ENCODE data around the gene IQSEC3.

IQSEC3 gene

GRCh38 chr12:195156-195555, 128.6 kb downstream of the IQSEC3 start:
- no peak for TF ChIP-seq CTCF (IDR thresholded peaks at IDR 0.05; ENCODE audit: borderline replicate concordance, extremely low read depth, low read length, poor library complexity, severe bottlenecking)
- TF ChIP-seq EZH2 (IDR thresholded peaks at IDR 0.05; ENCODE audit: borderline replicate concordance, low read depth, low read length, severe bottlenecking): no peak
- Histone ChIP-seq H3K9ac (ENCODE audit: low read depth, low read length) (no peak overlapping the region), H3K4me3 (ENCODE audit: low read depth in 1 of 2, low read length in 2 of 2) (no peak overlapping the region), H3K4me2 (ENCODE audit: insufficient read depth, low read length) (no peak overlapping the region), H3K9me3 (ENCODE audit: insufficient read depth, low read length, severe bottlenecking) (no peaks in the 10 kb centered on the region), H2AFZ (ENCODE audit: low read depth, low read length) (no peak overlapping the region), H4K20me1 (ENCODE audit: insufficient read depth, low read length) (no peaks in the 10 kb centered on the region), H3K79me2 (ENCODE audit: insufficient read depth, low read length) (no peaks in the 10 kb centered on the region), H3K4me1 (ENCODE audit: insufficient read depth, low read length) (no peaks in the 10 kb centered on the region), H3K27ac (ENCODE audit: low read length) (no peak overlapping the region), H3K27me3 (ENCODE audit: insufficient read depth, low read length, poor library complexity) (no peaks in the 10 kb centered on the region), H3K36me3 (ENCODE audit: insufficient read depth, low read length) (no peaks in the 10 kb centered on the region)
- DNase-seq (no peak), ATAC-seq (ENCODE audit: insufficient read depth, low read depth) (no peak)

GRCh38 chr12:195951-196350, 129.4 kb downstream of the IQSEC3 start:
- Histone ChIP-seq H3K4me1 (ENCODE audit: insufficient read depth, low read length) (no peaks in the 10 kb centered on the region), H3K27me3 (ENCODE audit: insufficient read depth, low read length, poor library complexity) (no peaks in the 10 kb centered on the region), H3K4me2 (ENCODE audit: insufficient read depth, low read length) (no peak overlapping the region), H3K9ac (ENCODE audit: low read depth, low read length) (no peak overlapping the region), H3K27ac (ENCODE audit: low read length) (no peak overlapping the region), H4K20me1 (ENCODE audit: insufficient read depth, low read length) (no peaks in the 10 kb centered on the region), H3K79me2 (ENCODE audit: insufficient read depth, low read length) (no peaks in the 10 kb centered on the region), H2AFZ (ENCODE audit: low read depth, low read length) (no peak overlapping the region), H3K4me3 (ENCODE audit: low read depth in 1 of 2, low read length in 2 of 2) (no peak overlapping the region), H3K36me3 (ENCODE audit: insufficient read depth, low read length) (no peaks in the 10 kb centered on the region), H3K9me3 (ENCODE audit: insufficient read depth, low read length, severe bottlenecking) (no peaks in the 10 kb centered on the region)
- ATAC-seq (ENCODE audit: insufficient read depth, low read depth) (no peak), DNase-seq (no peak)
- TF ChIP-seq EZH2 (IDR thresholded peaks at IDR 0.05; ENCODE audit: borderline replicate concordance, low read depth, low read length, severe bottlenecking): no peak
- TF ChIP-seq CTCF (IDR thresholded peaks at IDR 0.05; ENCODE audit: borderline replicate concordance, extremely low read depth, low read length, poor library complexity, severe bottlenecking): no peak

- no peak for TF ChIP-seq EZH2 (IDR thresholded peaks at IDR 0.05; ENCODE audit: borderline replicate concordance, low read depth, low read length, severe bottlenecking)
- TF ChIP-seq CTCF (IDR thresholded peaks at IDR 0.05; ENCODE audit: borderline replicate concordance, extremely low read depth, low read length, poor library complexity, severe bottlenecking): no peak
These were observed 129.9 kb downstream of the IQSEC3 start for GRCh38 chr12:196436-196835.

GRCh38 chr12:197347-197746, 130.8 kb downstream of the IQSEC3 start:
- no peak overlapping the region for H2AFZ ChIP-seq (ENCODE audit: low read depth, low read length)
- DNase-seq (no peak), ATAC-seq (ENCODE audit: insufficient read depth, low read depth) (no peak)
- H3K4me3 ChIP-seq (ENCODE audit: low read depth in 1 of 2, low read length in 2 of 2): no peak overlapping the region
- H3K9ac ChIP-seq (ENCODE audit: low read depth, low read length): no peak overlapping the region
- H3K79me2 ChIP-seq (ENCODE audit: insufficient read depth, low read length): no peaks in the 10 kb centered on the region
- H4K20me1 ChIP-seq (ENCODE audit: insufficient read depth, low read length): 0 out of 2 replicates have a peak, but pooled peaks cover 5% of the 10 kb centered on the region
- no peaks in the 10 kb centered on the region for H3K4me1 ChIP-seq (ENCODE audit: insufficient read depth, low read length)
- H3K4me2 ChIP-seq (ENCODE audit: insufficient read depth, low read length): no peak overlapping the region
- H3K36me3 ChIP-seq (ENCODE audit: insufficient read depth, low read length): no peaks in the 10 kb centered on the region
- H3K27me3 ChIP-seq (ENCODE audit: insufficient read depth, low read length, poor library complexity): no peaks in the 10 kb centered on the region
- no peak overlapping the region for H3K27ac ChIP-seq (ENCODE audit: low read length)
- no peaks in the 10 kb centered on the region for H3K9me3 ChIP-seq (ENCODE audit: insufficient read depth, low read length, severe bottlenecking)
- TF ChIP-seq EZH2 (IDR thresholded peaks at IDR 0.05; ENCODE audit: borderline replicate concordance, low read depth, low read length, severe bottlenecking): no peak
- no peak for TF ChIP-seq CTCF (IDR thresholded peaks at IDR 0.05; ENCODE audit: borderline replicate concordance, extremely low read depth, low read length, poor library complexity, severe bottlenecking)

More at GRCh38 chr12:196436-196835, 129.9 kb downstream of the IQSEC3 start:
- H3K4me3 ChIP-seq (ENCODE audit: low read depth in 1 of 2, low read length in 2 of 2): no peak overlapping the region
- no peak overlapping the region for H3K9ac ChIP-seq (ENCODE audit: low read depth, low read length)
- DNase-seq (no peak), ATAC-seq (ENCODE audit: insufficient read depth, low read depth) (no peak)
- H3K36me3 ChIP-seq (ENCODE audit: insufficient read depth, low read length): no peaks in the 10 kb centered on the region
- H3K4me2 ChIP-seq (ENCODE audit: insufficient read depth, low read length): no peak overlapping the region
- no peaks in the 10 kb centered on the region for H3K4me1 ChIP-seq (ENCODE audit: insufficient read depth, low read length)
- H2AFZ ChIP-seq (ENCODE audit: low read depth, low read length): no peak overlapping the region
- H3K79me2 ChIP-seq (ENCODE audit: insufficient read depth, low read length): no peaks in the 10 kb centered on the region
- no peaks in the 10 kb centered on the region for H3K27me3 ChIP-seq (ENCODE audit: insufficient read depth, low read length, poor library complexity)
- no peaks in the 10 kb centered on the region for H3K9me3 ChIP-seq (ENCODE audit: insufficient read depth, low read length, severe bottlenecking)
- 0 out of 2 replicates have a peak, but pooled peaks cover 5% of the 10 kb centered on the region for H4K20me1 ChIP-seq (ENCODE audit: insufficient read depth, low read length)
- H3K27ac ChIP-seq (ENCODE audit: low read length): no peak overlapping the region

Data from DND-41 (cell line).